ENCODE results near the gene POLR2L.

Gene POLR2L

DNA sequence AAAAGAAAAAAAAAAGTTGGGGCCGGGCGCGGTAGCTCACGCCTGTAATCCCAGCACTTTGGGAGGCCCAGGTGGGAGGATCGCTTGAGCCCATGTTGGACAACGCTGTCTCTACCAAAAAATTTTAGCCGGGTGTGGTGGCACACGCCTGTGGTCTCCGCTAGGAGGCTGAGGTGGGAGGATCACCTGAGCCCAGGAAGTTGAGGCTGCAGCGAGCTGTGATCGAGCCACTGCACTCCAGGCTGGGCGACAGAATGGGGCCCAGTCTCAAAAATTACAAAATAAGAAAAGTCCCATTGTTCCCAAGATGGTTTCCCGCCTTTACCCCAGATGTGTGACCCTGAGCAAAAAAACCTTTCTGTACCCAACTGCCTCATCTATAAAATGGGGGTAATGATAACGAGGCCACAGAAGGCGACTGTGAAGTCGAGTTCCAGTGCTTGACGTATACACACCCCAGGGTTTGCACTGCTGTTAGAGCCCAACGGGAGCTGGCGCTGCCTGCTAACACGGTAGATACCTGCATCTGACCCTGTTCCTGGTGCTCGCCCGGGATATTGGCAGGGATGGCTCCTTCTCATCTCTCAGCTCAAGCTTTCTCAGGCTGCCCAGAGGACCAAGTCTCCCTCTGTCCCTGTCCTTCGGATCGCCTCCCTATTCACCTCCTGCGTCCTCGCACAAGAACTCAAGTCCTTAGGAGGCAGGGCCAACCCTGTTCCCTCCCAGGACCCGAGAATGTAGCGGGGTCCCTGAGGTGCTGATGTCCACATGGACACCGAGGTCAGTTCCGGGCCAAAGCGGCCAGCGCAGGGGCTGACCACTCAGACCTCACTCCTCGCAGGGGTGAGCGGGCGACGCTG is 33.7 kb downstream of the POLR2L start:
- no peak for DNase-seq

- DNase-seq = no peak
Observed at GRCh38 chr11:804599-804964, 37.7 kb downstream of the POLR2L start.

- DNase-seq = no peak
Observed at GRCh38 chr11:803770-804598, 38.3 kb downstream of the POLR2L start.

GRCh38 chr11:803467-803742 is 38.9 kb downstream of the POLR2L start:
- DNase-seq = no peak

GRCh38 chr11:802693-803466 is 39.4 kb downstream of the POLR2L start:
- no peak for DNase-seq

GRCh38 chr11:802018-802617 is 40.2 kb downstream of the POLR2L start:
- DNase-seq = no peak

GRCh38 chr11:801097-801780 is 41.1 kb downstream of the POLR2L start:
- no peak for DNase-seq

GRCh38 chr11:800473-800872 is 41.9 kb downstream of the POLR2L start:
- DNase-seq = no peak

DNA sequence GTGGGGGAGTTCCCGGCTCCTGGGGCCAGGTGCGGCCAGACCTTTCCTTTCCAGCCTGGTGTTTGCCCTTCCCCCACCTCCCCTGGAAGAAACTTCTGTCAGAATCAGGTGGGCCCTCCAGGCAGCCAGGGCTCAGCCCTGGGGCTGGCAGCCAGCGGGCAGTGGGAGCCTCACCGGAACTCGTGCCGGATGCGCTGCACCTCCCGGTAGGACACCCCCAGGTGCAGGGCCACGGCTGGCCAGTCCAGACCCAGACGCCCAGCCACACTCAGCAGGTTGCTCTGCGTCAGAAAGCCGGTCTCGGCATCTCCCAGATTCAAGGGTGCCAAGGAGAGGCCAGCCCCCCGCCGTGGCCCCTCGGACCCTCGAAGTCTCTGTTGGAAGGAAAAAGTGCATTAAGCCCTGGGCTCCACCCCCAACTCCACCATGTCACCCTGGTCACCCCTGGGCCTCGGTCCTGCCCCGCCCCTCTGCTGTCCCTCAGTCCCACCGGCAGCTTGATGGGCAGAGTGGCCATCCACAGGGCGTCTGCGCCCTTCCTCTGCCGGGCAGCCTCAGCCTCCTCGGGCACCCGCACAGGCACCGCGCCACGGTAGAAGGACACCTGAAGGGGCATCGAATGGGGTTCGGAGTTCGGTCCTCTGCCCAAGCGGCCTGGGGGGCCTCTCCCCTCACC is 42.5 kb downstream of the POLR2L start:
- no peak for DNase-seq

DNA sequence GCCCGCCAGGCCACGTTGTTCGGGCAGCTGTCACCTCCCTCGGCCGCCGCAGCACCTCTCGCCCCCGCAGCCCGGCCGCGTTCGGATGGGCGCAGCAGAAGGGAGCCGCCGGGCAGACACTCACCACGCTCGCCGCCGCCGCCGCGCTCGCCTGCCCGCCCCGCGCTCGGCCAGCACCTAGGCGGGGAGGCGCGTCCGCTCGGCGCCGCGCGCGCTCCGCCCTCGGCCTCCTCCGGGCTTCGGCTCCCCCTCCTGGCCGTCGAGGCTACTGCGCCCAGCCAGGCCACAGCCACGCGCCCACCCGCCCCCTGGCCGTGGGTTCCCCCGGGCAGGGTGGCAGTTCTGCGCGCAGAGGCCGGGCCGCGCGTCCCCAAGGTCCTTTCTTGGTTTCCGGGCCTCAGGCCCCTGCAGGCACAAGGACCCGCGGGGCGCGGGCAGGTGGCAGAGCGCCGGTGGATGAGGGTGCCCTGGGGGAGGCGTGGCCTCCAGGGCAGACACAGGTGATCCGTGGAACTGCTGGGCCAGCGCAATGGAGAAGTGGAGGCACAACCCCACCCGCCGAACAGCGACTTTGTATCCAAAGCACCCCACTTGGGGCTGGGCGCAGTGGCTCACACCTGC is 44.1 kb downstream of the POLR2L start, which contains the start of gene SLC25A22:
SLC25A22 (minus strand) TSS at position 189 of the 621 bp plus-strand sequence. CDS start 3,275 bp downstream, outside the sequence.
- no peak for DNase-seq

DNA sequence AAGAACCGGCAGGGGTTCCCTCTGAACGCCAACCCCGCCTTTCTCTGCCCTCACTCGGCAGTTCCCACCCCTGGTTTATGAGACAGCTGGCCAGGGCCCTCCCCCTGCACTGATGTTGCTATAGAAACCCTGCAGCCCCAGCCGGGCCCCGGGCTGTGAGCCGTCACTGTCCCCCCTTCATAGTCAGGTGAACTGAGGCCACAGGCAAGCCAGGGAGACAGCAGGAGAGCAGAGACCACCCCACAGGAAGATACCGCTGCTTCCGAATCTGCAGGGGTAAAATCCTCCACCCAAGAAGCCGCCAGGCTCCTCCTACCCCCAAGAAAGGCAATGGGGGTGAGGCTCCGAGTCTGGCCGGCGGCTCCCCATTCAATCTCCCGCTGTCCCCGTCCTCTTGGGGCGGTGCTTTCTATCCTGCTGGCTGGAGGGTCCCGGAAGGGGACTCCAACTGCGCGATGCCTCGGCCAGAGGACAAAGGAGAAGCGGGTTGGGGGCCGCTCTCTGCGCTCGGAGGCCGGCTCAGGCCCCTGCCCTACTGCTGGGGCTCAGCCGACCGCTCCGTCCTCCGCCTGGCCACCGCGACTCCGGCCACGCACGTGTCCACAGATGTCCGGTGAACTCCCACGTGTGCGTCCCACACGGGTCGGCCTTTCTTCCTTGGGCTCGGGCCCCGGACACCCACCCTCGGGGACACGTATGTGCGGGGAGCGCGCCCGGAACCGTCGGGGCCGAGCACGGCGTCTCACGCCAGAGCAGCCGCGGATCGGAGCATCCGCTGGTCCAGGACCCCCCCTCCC is 44.8 kb downstream of the POLR2L start:
- DNase-seq = no peak

- DNase-seq = no peak
Observed at GRCh38 chr11:796565-797295, 45.6 kb downstream of the POLR2L start.

DNA sequence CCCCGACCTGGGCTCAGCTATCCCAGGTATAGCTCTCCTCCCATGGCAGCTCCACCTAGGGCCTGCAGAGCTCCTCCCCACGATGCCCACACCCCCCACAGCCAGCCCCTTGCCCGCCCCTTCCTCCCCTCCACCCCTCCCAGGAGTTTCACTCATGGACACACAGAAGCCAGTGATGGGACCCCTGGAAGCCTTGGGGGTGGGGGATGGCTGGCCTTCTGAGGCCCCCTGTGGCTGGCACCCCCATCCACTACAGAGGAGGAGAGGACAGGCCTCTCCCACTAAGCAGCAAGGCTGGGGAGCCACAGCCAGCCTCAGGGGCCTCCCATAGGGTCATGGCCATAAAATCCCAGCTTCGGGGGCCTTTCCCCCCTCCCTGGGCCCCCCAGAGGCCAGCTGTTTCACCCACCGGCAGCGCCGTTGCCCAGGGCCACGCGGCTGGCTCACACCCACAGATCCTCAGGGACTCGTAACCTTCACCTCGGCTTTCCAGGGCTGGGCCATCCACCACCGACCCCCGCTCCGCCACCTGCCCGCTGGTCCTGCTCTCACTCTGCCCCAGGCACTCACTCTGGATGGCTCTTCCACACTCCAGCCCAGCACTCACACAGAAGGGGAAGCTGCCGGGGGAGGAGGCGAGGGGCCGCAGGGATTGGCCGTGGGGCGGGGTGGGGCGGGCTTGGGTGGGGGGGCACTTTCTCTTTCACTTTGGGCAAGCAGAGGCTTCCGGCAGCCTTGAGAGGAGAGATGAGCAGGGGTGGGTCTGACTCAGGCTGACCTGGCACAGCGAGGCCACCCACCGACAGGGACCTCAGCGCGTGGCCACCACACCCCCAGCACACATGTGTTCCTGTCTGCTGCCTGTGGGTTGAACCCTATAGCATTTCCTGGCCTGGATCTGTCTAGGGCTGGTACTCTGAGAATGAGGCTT is 46.4 kb downstream of the POLR2L start:
- DNase-seq = no peak

DNA sequence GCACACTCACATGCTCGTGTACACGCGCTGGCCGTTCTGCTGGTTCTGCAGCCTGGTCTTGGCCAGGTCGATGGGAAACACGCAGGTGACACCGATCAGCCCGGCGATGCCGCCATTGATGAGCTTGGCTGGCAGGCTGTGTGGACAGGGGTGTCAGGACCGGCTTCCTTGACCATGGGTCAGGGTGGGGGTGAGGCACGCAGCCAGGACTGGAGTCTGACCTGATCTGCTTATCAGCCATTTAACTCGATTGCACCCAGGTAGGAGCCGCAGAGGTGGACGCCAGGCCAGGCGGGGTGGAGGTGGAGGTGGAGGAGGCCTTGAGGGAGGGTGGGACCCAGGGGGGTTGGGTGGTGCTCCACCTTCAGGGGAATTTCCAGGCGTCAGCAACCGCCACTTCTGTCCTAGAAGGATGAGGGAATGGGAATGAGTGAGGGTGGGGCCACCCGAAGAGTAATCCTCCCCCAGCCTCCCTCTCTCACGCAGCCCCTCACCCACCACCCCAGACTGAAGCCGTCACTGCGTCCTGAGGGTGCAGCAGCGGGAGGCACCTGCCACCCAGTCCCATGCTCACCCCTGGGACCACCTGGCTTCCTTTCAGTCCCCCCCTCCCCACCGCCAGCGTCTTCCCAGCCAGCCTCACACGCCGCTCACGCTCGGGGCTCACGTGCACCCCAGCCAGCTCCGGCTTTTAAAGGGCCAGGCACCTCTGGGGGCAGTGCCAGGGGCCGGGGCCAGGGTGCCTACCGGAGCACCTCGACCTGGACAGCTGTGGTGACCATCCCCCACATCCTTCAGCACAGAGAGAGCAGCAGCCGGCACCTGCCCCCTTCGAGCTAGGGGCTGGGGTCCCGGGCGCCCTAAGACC is 47.3 kb downstream of the POLR2L start:
- no peak for DNase-seq

DNA sequence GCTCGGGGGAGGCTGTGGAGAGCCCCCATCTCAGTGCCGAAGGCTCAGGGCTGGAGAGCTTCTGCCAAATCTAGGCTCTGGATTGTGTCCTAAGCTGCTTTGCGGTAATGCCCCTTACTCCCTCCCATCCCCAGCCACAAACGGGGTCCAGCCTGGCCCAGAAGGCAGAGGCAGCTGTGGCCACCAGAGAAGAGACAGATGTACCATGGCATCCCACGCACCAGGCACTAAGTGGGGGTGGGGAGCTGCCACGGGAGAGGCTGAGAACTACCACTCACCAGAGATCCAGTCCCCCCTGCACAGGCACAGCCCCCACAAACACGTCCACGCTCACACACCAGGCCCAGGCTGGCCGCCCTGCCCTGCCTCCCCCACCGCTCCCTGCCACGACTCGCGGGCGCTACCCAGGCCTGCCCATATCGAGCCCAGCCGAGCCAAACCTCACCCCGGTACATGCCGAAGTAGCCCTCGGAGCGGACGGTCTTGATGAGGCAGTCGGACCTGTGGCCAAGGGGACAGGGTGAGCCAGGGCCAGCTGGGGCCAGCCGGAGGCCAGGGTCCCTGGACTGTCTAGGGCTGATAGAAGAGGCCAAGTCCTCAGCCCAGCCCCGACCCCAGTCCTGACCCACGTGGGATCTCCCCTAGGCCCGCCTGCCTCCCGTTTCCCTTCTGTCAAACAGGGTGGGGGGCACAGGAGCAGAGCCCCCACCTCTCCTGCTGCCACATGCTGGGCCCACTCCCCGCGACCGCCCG is 48.1 kb downstream of the POLR2L start:
- DNase-seq = no peak

- no peak for DNase-seq
Observed at GRCh38 chr11:793556-793955, 48.8 kb downstream of the POLR2L start.

- DNase-seq = no peak
Observed at GRCh38 chr11:792873-793272, 49.5 kb downstream of the POLR2L start.
